ENCODE measurements around the gene IL19.

- TF ChIP-seq CTCF (IDR thresholded peaks at IDR 0.05) (peak in 1 of 3 experiments; percentile 29), POLR2A (IDR thresholded peaks at IDR 0.05) (no peak)
Observed at GRCh38 chr1:206882555-206882954, 112.0 kb downstream of the IL19 start.
